WTC11 (cell line): Measurements from ENCODE around the gene SH3PXD2A. TPM values are rescaled to one million over a fixed set of nuclear protein-coding genes. Genes with fewer than 3 reads are reported as not detected.

Source experiments
- ATAC-seq: fragments of 200-7000 bp; cut with Tn5 transposase; 2 replicates; pipeline ENCODE4 v1.10.0; 2021; ENCODE audit warnings: mild to moderate bottlenecking, moderate library complexity
- CTCF ChIA-PET: fragments of 300-600 bp; sonication (Branson Sonifier 250); formaldehyde crosslinking; loops from one replicate; lab custom pipeline; 2021; ENCODE audit warnings: antibody characterized with exemption; lab: Charles Lee
- POLR2A ChIA-PET: fragments of 350-600 bp; sonication (Branson Sonifier 250); formaldehyde crosslinking; loops from one replicate; lab custom pipeline; 2021; ENCODE audit warnings: antibody characterized with exemption; lab: Charles Lee
- DNase-seq: peaks from one replicate; pipeline ENCODE4 v3.0.0; 2021; ENCODE audit warnings: low spot score
- H3K27ac Mint-ChIP-seq: 2 replicates; pipeline ENCODE4 v1.8.0; 2021; ENCODE audit warnings: mixed read lengths
- H3K27me3 Mint-ChIP-seq: 2 replicates; pipeline ENCODE4 v1.8.0; 2021; ENCODE audit warnings: low read depth, mild to moderate bottlenecking, moderate library complexity, mixed read lengths
- H3K36me3 Mint-ChIP-seq: 2 replicates; pipeline ENCODE4 v1.8.0; 2021; ENCODE audit warnings: mixed read lengths
- H3K4me1 Mint-ChIP-seq: 2 replicates; pipeline ENCODE4 v1.8.0; 2022; ENCODE audit warnings: mixed read lengths
- H3K4me3 Mint-ChIP-seq: 2 replicates; pipeline ENCODE4 v1.8.0; 2021; ENCODE audit warnings: mild to moderate bottlenecking, moderate library complexity, mixed read lengths
- H3K9me3 Mint-ChIP-seq: 2 replicates; pipeline ENCODE4 v1.8.0; 2021; ENCODE audit warnings: mixed read lengths
- AFF4 ChIP-seq: sonication (generic); formaldehyde crosslinking; IDR thresholded peaks from 2 replicates; pipeline ENCODE4 v1.8.1; 2023; ENCODE audit warnings: mild to moderate bottlenecking, missing genetic modification reagents, borderline replicate concordance
- CREB1 ChIP-seq: sonication (generic); formaldehyde crosslinking; IDR thresholded peaks from 2 replicates; pipeline ENCODE4 v1.8.0; 2023; ENCODE audit warnings: mild to moderate bottlenecking, missing genetic modification reagents
- ELF4 ChIP-seq: sonication (generic); formaldehyde crosslinking; IDR thresholded peaks from 2 replicates; pipeline ENCODE4 v1.8.1; 2022; ENCODE audit warnings: low read depth, mild to moderate bottlenecking, moderate library complexity, missing genetic modification reagents
- ETV6 ChIP-seq: sonication (generic); formaldehyde crosslinking; IDR thresholded peaks from 2 replicates; pipeline ENCODE4 v1.8.1; 2022; ENCODE audit warnings: mild to moderate bottlenecking, missing genetic modification reagents
- FOXP1 ChIP-seq: sonication (generic); formaldehyde crosslinking; IDR thresholded peaks from 2 replicates; pipeline ENCODE4 v1.8.0; 2022; ENCODE audit warnings: missing genetic modification reagents, mild to moderate bottlenecking, moderate library complexity, borderline replicate concordance
- MYBL2 ChIP-seq: sonication (generic); formaldehyde crosslinking; IDR thresholded peaks from 2 replicates; pipeline ENCODE4 v1.8.1; 2023; ENCODE audit warnings: mild to moderate bottlenecking, moderate library complexity, missing genetic modification reagents
- NFE2L1 ChIP-seq: sonication (generic); formaldehyde crosslinking; IDR thresholded peaks from 2 replicates; pipeline ENCODE4 v1.8.1; 2023; ENCODE audit warnings: missing genetic modification reagents
- OVOL2 ChIP-seq: fragments of 250-450 bp; sonication (Bioruptor Pico); IDR thresholded peaks from 2 replicates; pipeline ENCODE4 v1.9.0; 2021; ENCODE audit warnings: mild to moderate bottlenecking, borderline replicate concordance
- RELA ChIP-seq: sonication (generic); formaldehyde crosslinking; IDR thresholded peaks from 2 replicates; pipeline ENCODE4 v1.8.1; 2022; ENCODE audit warnings: missing genetic modification reagents, mild to moderate bottlenecking, borderline replicate concordance
- SOX15 ChIP-seq: fragments of 250-450 bp; sonication (Bioruptor Pico); IDR thresholded peaks from 2 replicates; pipeline ENCODE4 v1.9.0; 2021; ENCODE audit warnings: mild to moderate bottlenecking
- TP53 ChIP-seq: sonication (generic); formaldehyde crosslinking; IDR thresholded peaks from 2 replicates; pipeline ENCODE4 v1.8.1; 2023; ENCODE audit warnings: mild to moderate bottlenecking, missing genetic modification reagents
- USF1 ChIP-seq: sonication (generic); formaldehyde crosslinking; IDR thresholded peaks from 2 replicates; pipeline ENCODE4 v1.8.0; 2022; ENCODE audit warnings: mild to moderate bottlenecking, missing genetic modification reagents
- USF2 ChIP-seq: sonication (generic); formaldehyde crosslinking; IDR thresholded peaks from 2 replicates; pipeline ENCODE4 v1.8.1; 2023; ENCODE audit warnings: mild to moderate bottlenecking, missing genetic modification reagents, moderate library complexity
- ZBTB21 ChIP-seq: sonication (generic); formaldehyde crosslinking; IDR thresholded peaks from 2 replicates; pipeline ENCODE4 v1.8.1; 2023; ENCODE audit warnings: mild to moderate bottlenecking, missing genetic modification reagents, borderline replicate concordance
- ZNF121 ChIP-seq: sonication (generic); formaldehyde crosslinking; IDR thresholded peaks from 2 replicates; pipeline ENCODE4 v1.8.0; 2023; ENCODE audit warnings: missing genetic modification reagents
- ZNF138 ChIP-seq: sonication (generic); formaldehyde crosslinking; conservative IDR thresholded peaks from 2 replicates; pipeline ENCODE4 v1.8.1; 2022; ENCODE audit warnings: mild to moderate bottlenecking, moderate library complexity, missing genetic modification reagents
- ZNF512 ChIP-seq: sonication (generic); formaldehyde crosslinking; IDR thresholded peaks from 2 replicates; pipeline ENCODE4 v1.8.1; 2022; ENCODE audit warnings: missing genetic modification reagents, borderline replicate concordance
- ZNF532 ChIP-seq: fragments of 250-450 bp; sonication (Bioruptor Pico); IDR thresholded peaks from 2 replicates; pipeline ENCODE4 v1.9.0; 2021; ENCODE audit warnings: mild to moderate bottlenecking, borderline replicate concordance
- total RNA-seq: library from RNA; stranded (reverse); gene quantifications from 3 replicates; pipeline ENCODE4 v1.2.3, GENCODE V29; 2021

The SH3PXD2A gene
- total RNA-seq, 1 experiment from 2014 or later, result 15.7 TPM

- TF ChIP-seq ZNF532 (CRISPR knock-in tag) (no peak), RELA (CRISPR knock-in tag) (no peak), CREB1 (CRISPR knock-in tag) (no peak)
Measured at GRCh38 chr10:103759100-103759781, 96.1 kb downstream of the SH3PXD2A start (continued).

- no peaks in the 10 kb centered on the region for H3K9me3 Mint-ChIP-seq
- no peaks in the 10 kb centered on the region for H3K36me3 Mint-ChIP-seq
- H3K4me3 Mint-ChIP-seq, result no peak overlapping the region
- peaks cover 43% of the 10 kb centered on the region for H3K4me1 Mint-ChIP-seq
- ChIA-PET CTCF (interaction anchor here (1.0 to 3.1 kb wide), 8 partner anchors 11 to 97 kb away, joined by 3 to 14 read pairs (median 8); partner anchors contain the start of gene SH3PXD2A), POLR2A (interaction anchor here (0.5 to 1.5 kb wide), 3 partner anchors 10 to 98 kb away, joined by 3 to 6 read pairs (median 4); no protein-coding TSS in a partner anchor)
- DNase-seq (no peak), ATAC-seq (no peak)
- H3K27me3 Mint-ChIP-seq, result no peaks in the 10 kb centered on the region; the same call in 1 of the 2 replicates
- peak overlapping the region; percentile 78 for H3K27ac Mint-ChIP-seq
- TF ChIP-seq ZNF512 (CRISPR knock-in tag) (no peak), ZNF138 (CRISPR knock-in tag) (0 out of 2 replicates have a peak, but pooled peaks have one; percentile 13), TP53 (CRISPR knock-in tag) (no peak)
Measured at GRCh38 chr10:103758294-103758681, 97.1 kb downstream of the SH3PXD2A start.

GRCh38 chr10:103757531-103758293 is 97.7 kb downstream of the SH3PXD2A start:
- no peak overlapping the region for H3K4me3 Mint-ChIP-seq
- peak overlapping the region; percentile 78 for H3K27ac Mint-ChIP-seq
- no peaks in the 10 kb centered on the region; the same call in 1 of the 2 replicates for H3K36me3 Mint-ChIP-seq
- H3K27me3 Mint-ChIP-seq, result no peaks in the 10 kb centered on the region; the same call in 1 of the 2 replicates
- H3K4me1 Mint-ChIP-seq, result peaks cover 38% of the 10 kb centered on the region
- POLR2A ChIA-PET, result interaction anchor here (0.5 to 1.5 kb wide), 6 partner anchors 11 to 98 kb away, joined by 3 to 6 read pairs (median 3); no protein-coding TSS in a partner anchor
- CTCF ChIA-PET, result interaction anchor here (0.6 to 3.1 kb wide), 10 partner anchors 11 to 364 kb away, joined by 3 to 14 read pairs (median 7); partner anchors contain the start of gene SH3PXD2A
- DNase-seq (peak; percentile 40), ATAC-seq (peak; percentile 79)
- H3K9me3 Mint-ChIP-seq, result no peaks in the 10 kb centered on the region; the same call in 1 of the 2 replicates
- TF ChIP-seq OVOL2, result no peak
- no peak for TF ChIP-seq SOX15
- TF ChIP-seq ETV6 (CRISPR knock-in tag), result peak; percentile 55; the same call in 1 of the 2 replicates
- 0 out of 2 replicates have a peak, but pooled peaks have one; percentile 20 for TF ChIP-seq ZBTB21 (CRISPR knock-in tag)
- TF ChIP-seq MYBL2, result no peak
- TF ChIP-seq FOXP1 (CRISPR knock-in tag), result peak; percentile 47; the same call in 1 of the 2 replicates
- TF ChIP-seq NFE2L1, result peak; percentile 85
- TF ChIP-seq USF2 (CRISPR knock-in tag), result peak; percentile 36; the same call in 1 of the 2 replicates
- TF ChIP-seq ELF4 (CRISPR knock-in tag), result no peak
- no peak for TF ChIP-seq AFF4 (CRISPR knock-in tag)
- TF ChIP-seq USF1 (CRISPR knock-in tag), result peak; percentile 33; the same call in 1 of the 2 replicates
- TF ChIP-seq ZNF121 (CRISPR knock-in tag), result 0 out of 2 replicates have a peak, but pooled peaks have one; percentile 7
